Right lobe of liver (tissue), 4 donors: ENCODE results near the gene EBLN2.

Experiments
- CTCF ChIP-seq, 4 donors: fragments of 200-600 bp in 3 of 4; fragments of 450-650 bp in 1 of 4; IDR thresholded peaks; one replicate each; pipeline versions ENCODE4 v1.5.1 to v1.8.0; 2016 to 2022; ENCODE audit warnings: antibody characterized with exemption in 4 of 4, mild to moderate bottlenecking in 2 of 4
- POLR2A ChIP-seq: fragments of 450-650 bp; IDR thresholded peaks from one replicate; pipeline ENCODE4 v1.6.1; 2017; ENCODE audit warnings: antibody characterized with exemption, mild to moderate bottlenecking
- donor health status: DM: no; HTN: no; CAD: no.
- donor health status: DM: no; HTN: no; CAD: no.
- donor health status: DM: no; HTN: yes; CAD: no.

DNA sequence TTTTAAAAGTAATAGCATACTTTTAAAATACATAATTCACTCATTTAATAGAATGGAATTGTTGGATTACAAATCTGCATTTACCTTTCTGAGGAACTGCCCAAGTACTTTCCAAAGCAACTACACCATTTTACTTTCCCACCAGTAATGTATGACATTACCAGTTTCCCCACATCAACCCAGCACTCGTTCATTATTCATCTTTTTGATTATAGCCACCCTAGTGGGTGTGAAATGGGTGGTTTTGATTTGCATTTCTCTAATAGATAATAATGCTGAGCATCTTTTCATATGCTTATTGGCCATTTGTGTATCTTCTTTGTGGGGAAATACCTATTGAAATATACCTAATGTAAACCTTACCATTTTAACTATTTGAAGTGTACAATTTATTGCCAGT lies 18.0 kb upstream of the EBLN2 start:
- TF ChIP-seq CTCF (IDR thresholded peaks at IDR 0.05) (no peak), POLR2A (no peak)
